ENCODE data around the gene SLX9.
"Not testable (repeated sequence)": the region's sequence is repeated elsewhere in the genome, so short reads cannot be mapped to it uniquely, and the experiment has no call there.

SLX9 gene

GRCh38 chr21:44903050-44903685 lies 36.7 kb upstream of the SLX9 start:
- no peak for DNase-seq

- DNase-seq: no peak
Observed at GRCh38 chr21:44903689-44904088, 36.1 kb upstream of the SLX9 start.

GRCh38 chr21:44904141-44904923 lies 35.5 kb upstream of the SLX9 start:
- no peak for DNase-seq

- DNase-seq: no peak
Observed at GRCh38 chr21:44905016-44905727, 34.7 kb upstream of the SLX9 start.

- DNase-seq: no peak
Observed at GRCh38 chr21:44905728-44906090, 34.1 kb upstream of the SLX9 start.

- DNase-seq: no peak
Observed at GRCh38 chr21:44907225-44907965, 32.4 kb upstream of the SLX9 start.

- DNase-seq: peak; percentile 56
Observed at GRCh38 chr21:44907966-44908895, 31.6 kb upstream of the SLX9 start.

- DNase-seq: no peak
Observed at GRCh38 chr21:44908908-44909307, 30.9 kb upstream of the SLX9 start.

- DNase-seq: no peak
Observed at GRCh38 chr21:44909719-44910118, 30.1 kb upstream of the SLX9 start.

GRCh38 chr21:44910229-44911067 lies 29.4 kb upstream of the SLX9 start:
- DNase-seq: no peak

GRCh38 chr21:44911068-44911383 lies 28.8 kb upstream of the SLX9 start:
- no peak for DNase-seq

GRCh38 chr21:44911384-44912157 lies 28.3 kb upstream of the SLX9 start:
- peak; percentile 92 for DNase-seq

GRCh38 chr21:44912158-44912473 lies 27.7 kb upstream of the SLX9 start:
- DNase-seq: no peak

- DNase-seq: not testable (repeated sequence)
Observed at GRCh38 chr21:44912506-44913412, 27.1 kb upstream of the SLX9 start.

GRCh38 chr21:44913425-44914175 lies 26.2 kb upstream of the SLX9 start:
- DNase-seq: no peak

GRCh38 chr21:44914176-44914874 lies 25.5 kb upstream of the SLX9 start:
- peak; percentile 65 for DNase-seq

- DNase-seq: no peak
Observed at GRCh38 chr21:44916965-44917364, 22.9 kb upstream of the SLX9 start.

GRCh38 chr21:44917446-44918106 lies 22.3 kb upstream of the SLX9 start:
- no peak for DNase-seq
